Ishikawa (cell line): Measurements from ENCODE around the gene DNAAF8.

Source experiments
- CEBPB ChIP-seq: IDR thresholded peaks from 2 replicates; pipeline ENCODE4 v1.6.1; 2012
- CREB1 ChIP-seq: IDR thresholded peaks from 2 replicates; pipeline ENCODE4 v1.6.1; 2012; ENCODE audit warnings: low read depth
- EGR1 ChIP-seq: IDR thresholded peaks from 2 replicates; pipeline ENCODE4 v1.6.1; 2012
- EP300 ChIP-seq: IDR thresholded peaks from 2 replicates; pipeline ENCODE4 v1.6.1; 2012; ENCODE audit warnings: borderline replicate concordance
- FOXM1 ChIP-seq: IDR thresholded peaks from 2 replicates; pipeline ENCODE4 v1.6.1; 2012; ENCODE audit warnings: low read depth, borderline replicate concordance
- MAX ChIP-seq: IDR thresholded peaks from 2 replicates; pipeline ENCODE4 v1.6.1; 2012
- NFIC ChIP-seq: IDR thresholded peaks from 2 replicates; pipeline ENCODE4 v1.6.1; 2012
- RAD21 ChIP-seq: IDR thresholded peaks from 2 replicates; pipeline ENCODE4 v1.6.1; 2012; ENCODE audit warnings: low read depth
- REST ChIP-seq: IDR thresholded peaks from 2 replicates; pipeline ENCODE4 v1.6.1; 2012; ENCODE audit warnings: low read depth, mild to moderate bottlenecking
- TAF1 ChIP-seq: IDR thresholded peaks from 2 replicates; pipeline ENCODE4 v1.6.1; 2012; ENCODE audit warnings: low read depth, mild to moderate bottlenecking
- TCF12 ChIP-seq: IDR thresholded peaks from 2 replicates; pipeline ENCODE4 v1.6.1; 2012; ENCODE audit warnings: low read depth
- TEAD4 ChIP-seq: IDR thresholded peaks from 2 replicates; pipeline ENCODE4 v1.6.1; 2012
- YY1 ChIP-seq: IDR thresholded peaks from 2 replicates; pipeline ENCODE4 v1.6.1; 2012; ENCODE audit warnings: low read depth
- ZBTB7A ChIP-seq: IDR thresholded peaks from 2 replicates; pipeline ENCODE4 v1.6.1; 2012; ENCODE audit warnings: low read depth
- TF ChIP-seq, protein P1 (sequence below): IDR thresholded peaks from 2 replicates; pipeline ENCODE4 v1.6.1; 2012

DNAAF8 gene

GRCh38 chr16:4689864-4690704, 44.3 kb upstream of the DNAAF8 start:
- TF ChIP-seq TEAD4 (no peak), TAF1 (no peak), CREB1 (no peak), YY1 (no peak), REST (no peak), TCF12 (no peak), EP300 (no peak), FOXM1 (no peak), MAX (no peak)

DNA sequence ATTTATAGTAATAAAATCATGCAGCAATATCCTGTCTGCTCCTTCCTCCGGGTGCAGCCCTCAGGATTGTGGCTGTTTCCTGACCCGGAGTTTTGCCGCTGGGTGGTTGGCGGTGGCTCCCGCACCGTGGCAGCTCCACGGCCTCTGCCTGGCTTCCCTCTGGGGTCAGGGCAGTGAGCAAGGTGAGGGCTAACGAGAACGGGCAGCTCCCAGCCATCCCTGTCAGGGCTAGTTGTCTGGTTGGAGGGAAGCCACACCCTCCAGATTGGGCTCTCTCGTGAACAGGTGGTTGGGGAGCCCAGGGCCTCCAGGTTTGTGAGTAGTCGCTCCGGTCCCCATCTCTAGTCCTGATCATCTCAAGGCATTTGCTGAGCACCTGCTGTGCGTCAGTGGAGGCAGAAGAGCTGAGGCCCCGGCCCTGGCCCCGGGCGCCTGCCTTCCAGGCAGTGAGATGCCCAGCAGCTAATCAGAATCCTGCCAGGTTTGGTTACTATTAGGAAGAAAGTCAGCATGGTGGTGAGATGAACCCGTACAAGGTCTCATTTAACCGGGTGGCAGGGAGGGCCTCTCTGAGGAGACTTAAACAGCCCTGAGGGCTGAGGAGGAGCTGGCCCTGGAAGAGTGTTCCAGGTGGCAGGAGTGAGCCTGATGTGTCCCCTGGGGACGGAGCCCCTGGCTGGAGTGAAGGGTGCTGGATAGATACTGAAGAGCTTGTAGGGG, 43.2 kb upstream of the DNAAF8 start:
- TF ChIP-seq CREB1 (no peak), EGR1 (no peak), RAD21 (no peak), REST (no peak), TAF1 (no peak), EP300 (no peak), NFIC (no peak), TCF12 (no peak), ZBTB7A (no peak), TEAD4 (no peak), FOXM1 (no peak), MAX (no peak), YY1 (no peak)
- TF ChIP-seq, protein P1, sequence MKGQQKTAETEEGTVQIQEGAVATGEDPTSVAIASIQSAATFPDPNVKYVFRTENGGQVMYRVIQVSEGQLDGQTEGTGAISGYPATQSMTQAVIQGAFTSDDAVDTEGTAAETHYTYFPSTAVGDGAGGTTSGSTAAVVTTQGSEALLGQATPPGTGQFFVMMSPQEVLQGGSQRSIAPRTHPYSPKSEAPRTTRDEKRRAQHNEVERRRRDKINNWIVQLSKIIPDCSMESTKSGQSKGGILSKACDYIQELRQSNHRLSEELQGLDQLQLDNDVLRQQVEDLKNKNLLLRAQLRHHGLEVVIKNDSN: no peak

DNA sequence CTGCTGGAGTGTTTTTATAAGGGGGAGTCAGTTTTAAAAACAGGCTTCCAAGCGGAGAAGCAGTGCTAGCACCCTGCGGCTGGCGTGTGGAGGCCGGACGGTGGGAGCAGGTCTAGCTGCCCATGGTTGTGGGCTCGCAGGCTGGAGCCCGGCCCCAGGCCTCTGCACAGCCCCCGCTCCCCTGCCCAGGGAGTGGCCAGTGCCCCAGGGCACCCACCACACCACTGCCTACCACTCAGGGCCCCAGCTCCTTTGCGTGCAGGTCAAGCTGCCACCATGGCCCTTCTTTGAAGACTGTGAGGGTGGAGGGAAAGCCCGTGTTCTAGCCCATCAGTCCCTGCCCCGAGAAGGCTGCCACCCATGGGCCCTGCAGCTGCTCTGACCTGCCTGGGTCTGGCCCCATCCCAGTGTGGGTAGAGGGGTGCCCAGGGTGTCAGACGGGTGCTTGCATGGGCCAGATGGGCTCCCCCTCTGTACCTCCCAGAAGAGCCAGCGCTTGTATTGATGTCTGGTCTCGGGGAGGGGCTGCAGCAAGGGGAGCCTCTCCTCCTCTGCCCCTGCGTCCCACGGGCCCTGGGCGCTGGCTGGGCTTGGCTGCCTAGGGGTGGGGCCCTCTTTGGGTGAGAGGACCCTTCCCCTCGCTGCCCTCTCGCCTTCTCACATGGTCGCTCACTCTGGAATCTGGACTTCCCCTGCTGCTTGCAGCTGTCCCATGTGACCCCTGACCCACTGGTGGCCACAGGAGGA, 42.5 kb upstream of the DNAAF8 start:
- TF ChIP-seq EGR1: no peak
- TF ChIP-seq CEBPB: no peak
- no peak for TF ChIP-seq NFIC
- no peak for TF ChIP-seq YY1
- no peak for TF ChIP-seq REST
- TF ChIP-seq CREB1: no peak
- TF ChIP-seq FOXM1: no peak
- TF ChIP-seq TAF1: no peak
- no peak for TF ChIP-seq TEAD4
- TF ChIP-seq RAD21: no peak
- TF ChIP-seq, protein P1: no peak
- no peak for TF ChIP-seq ZBTB7A
- no peak for TF ChIP-seq EP300
- TF ChIP-seq MAX: no peak
- TF ChIP-seq TCF12: no peak
